IMR-90 (cell line): ENCODE data around the gene CSRNP3. TPM values are rescaled to one million over a fixed set of nuclear protein-coding genes. Genes with fewer than 3 reads are reported as not detected.

Source experiments
- ATAC-seq: fragments of 200-7000 bp; cut with Tn5 transposase; 2 replicates; pipeline ENCODE4 v1.9.1; 2020; ENCODE audit warnings: low read depth, mild to moderate bottlenecking, moderate library complexity
- BruUV-seq: library from RNA; stranded (reverse); fragments of 400-500 nt; replicated peaks from 2 replicates; lab custom pipeline; 2021; lab: Mats Ljungman, UMichigan
- CTCF ChIA-PET: fragments of 300-600 bp; formaldehyde crosslinking; extraction: SDS; loops from one replicate; lab custom pipeline; 2021; ENCODE audit warnings: antibody characterized with exemption; lab: Yijun Ruan, JAX
- POLR2A ChIA-PET: fragments of 300-600 bp; sonication (Branson Sonifier 250); formaldehyde crosslinking; loops from one replicate; lab custom pipeline; 2022; ENCODE audit warnings: antibody characterized with exemption; ENCODE audit not compliant: unreplicated experiment; lab: Charles Lee
- DNase-seq: peaks from one replicate; pipeline ENCODE4 v3.0.0; 2013
- H2AFZ ChIP-seq: replicated peaks from 2 replicates; pipeline ENCODE3; 2013; ENCODE audit warnings: low read length, mild to moderate bottlenecking; ENCODE audit not compliant: poor library complexity
- H2AK5ac ChIP-seq: 2 replicates; pipeline ENCODE4 v1.6.1; 2013; ENCODE audit warnings: low read depth, low read length, inconsistent platforms
- H2AK9ac ChIP-seq: replicated peaks from 2 replicates; pipeline ENCODE3; 2013; ENCODE audit warnings: mild to moderate bottlenecking, low read depth, low read length, moderate library complexity; ENCODE audit not compliant: poor library complexity
- H2BK120ac ChIP-seq: 2 replicates; pipeline ENCODE4 v1.6.1; 2013; ENCODE audit warnings: low read depth, low read length, inconsistent platforms
- H2BK15ac ChIP-seq: 3 replicates; pipeline ENCODE4 v1.6.1; 2013; ENCODE audit warnings: low read depth, low read length, inconsistent platforms
- H2BK20ac ChIP-seq: 2 replicates; pipeline ENCODE4 v1.6.1; 2013; ENCODE audit warnings: low read depth, mild to moderate bottlenecking, inconsistent platforms, low read length, moderate library complexity
- H2BK5ac ChIP-seq: 2 replicates; pipeline ENCODE4 v1.6.1; 2013; ENCODE audit warnings: mild to moderate bottlenecking, low read depth, low read length, inconsistent platforms; ENCODE audit not compliant: poor library complexity, severe bottlenecking
- H3K14ac ChIP-seq: replicated peaks from 2 replicates; pipeline ENCODE4 v1.6.1; 2013; ENCODE audit warnings: low read depth, low read length, inconsistent platforms
- H3K18ac ChIP-seq: 2 replicates; pipeline ENCODE4 v1.6.1; 2013; ENCODE audit warnings: low read depth, low read length, control low read depth
- H3K23ac ChIP-seq: 2 replicates; pipeline ENCODE4 v1.6.1; 2013; ENCODE audit warnings: low read depth, low read length, inconsistent platforms
- H3K27ac ChIP-seq: 2 replicates; pipeline ENCODE4 v1.5.1; 2013; ENCODE audit warnings: mild to moderate bottlenecking, control low read depth, low read length; ENCODE audit not compliant: insufficient read depth
- H3K27me3 ChIP-seq: 2 replicates; pipeline ENCODE4 v1.6.1; 2013; ENCODE audit warnings: low read length; ENCODE audit not compliant: control insufficient read depth, insufficient read depth
- H3K36me3 ChIP-seq: 2 replicates; pipeline ENCODE4 v1.6.1; 2013; ENCODE audit warnings: low read length, mixed read lengths; ENCODE audit not compliant: control insufficient read depth, insufficient read depth
- H3K4ac ChIP-seq: 2 replicates; pipeline ENCODE4 v1.6.1; 2013; ENCODE audit warnings: low read depth, low read length, inconsistent platforms
- H3K4me1 ChIP-seq: 2 replicates; pipeline ENCODE4 v1.6.1; 2013; ENCODE audit warnings: low read length, mixed read lengths; ENCODE audit not compliant: control insufficient read depth, insufficient read depth
- H3K4me2 ChIP-seq: 2 replicates; pipeline ENCODE4 v1.6.1; 2013; ENCODE audit warnings: low read depth, mild to moderate bottlenecking, control low read depth, low read length, moderate library complexity
- H3K4me3 ChIP-seq: 2 replicates; pipeline ENCODE4 v1.5.1; 2013; ENCODE audit warnings: low read depth, mild to moderate bottlenecking, control low read depth, low read length, moderate library complexity; ENCODE audit not compliant: insufficient read depth
- H3K56ac ChIP-seq: 2 replicates; pipeline ENCODE4 v1.6.1; 2013; ENCODE audit warnings: low read length, inconsistent platforms; ENCODE audit not compliant: insufficient read depth; ENCODE audit errors: extremely low read depth
- H3K79me1 ChIP-seq, 2 experiments: 2 replicates each; pipeline ENCODE4 v1.6.1; 2013; ENCODE audit warnings: low read length in 2 of 2, inconsistent platforms in 1 of 2, low read depth in 1 of 2
- H3K9ac ChIP-seq: 2 replicates; pipeline ENCODE4 v1.6.1; 2013; ENCODE audit warnings: low read depth, low read length, control low read depth
- H3K9me1 ChIP-seq: 2 replicates; pipeline ENCODE4 v1.6.1; 2013; ENCODE audit warnings: low read length, inconsistent platforms; ENCODE audit not compliant: insufficient read depth
- H3K9me3 ChIP-seq: 2 replicates; pipeline ENCODE4 v1.6.1; 2013; ENCODE audit warnings: low read length; ENCODE audit not compliant: control insufficient read depth, insufficient read depth
- H4K20me1 ChIP-seq: 2 replicates; pipeline ENCODE4 v1.6.1; 2013; ENCODE audit warnings: low read length, inconsistent platforms; ENCODE audit not compliant: insufficient read depth
- H4K5ac ChIP-seq: 2 replicates; pipeline ENCODE4 v1.6.1; 2013; ENCODE audit warnings: mild to moderate bottlenecking, low read depth, low read length, control low read depth
- H4K8ac ChIP-seq, 2 experiments: 2 replicates each; pipeline ENCODE4 v1.6.1; 2013; ENCODE audit warnings: low read depth in 2 of 2, low read length in 2 of 2, control low read depth in 1 of 2, inconsistent platforms in 1 of 2
- H4K91ac ChIP-seq: 2 replicates; pipeline ENCODE4 v1.6.1; 2013; ENCODE audit warnings: low read depth, low read length, inconsistent platforms; ENCODE audit not compliant: insufficient read depth
- BHLHE40 ChIP-seq: fragments of 150-350 bp; IDR thresholded peaks from 2 replicates; pipeline ENCODE4 v1.6.1; 2016; ENCODE audit warnings: mild to moderate bottlenecking, low read depth, low read length
- CEBPB ChIP-seq: IDR thresholded peaks from 2 replicates; pipeline ENCODE4 v1.6.1; 2012; ENCODE audit warnings: low read depth, low read length, improper control_type of control experiment
- CHD1 ChIP-seq: IDR thresholded peaks from 2 replicates; pipeline ENCODE4 v1.6.1; 2012; ENCODE audit warnings: low read depth, low read length, improper control_type of control experiment
- ELK1 ChIP-seq: fragments of 150-350 bp; IDR thresholded peaks from 2 replicates; pipeline ENCODE4 v1.6.1; 2016; ENCODE audit warnings: low read depth, mild to moderate bottlenecking, low read length, moderate library complexity, borderline replicate concordance
- FOS ChIP-seq: fragments of 150-350 bp; IDR thresholded peaks from 2 replicates; pipeline ENCODE4 v1.6.1; 2016; ENCODE audit warnings: low read depth, low read length
- MAFK ChIP-seq: IDR thresholded peaks from 2 replicates; pipeline ENCODE4 v1.6.1; 2012; ENCODE audit warnings: low read depth, low read length, improper control_type of control experiment
- MAZ ChIP-seq: IDR thresholded peaks from 2 replicates; pipeline ENCODE4 v1.6.1; 2012; ENCODE audit warnings: low read depth, mild to moderate bottlenecking, low read length, improper control_type of control experiment, moderate library complexity, borderline replicate concordance
- MXI1 ChIP-seq: IDR thresholded peaks from 2 replicates; pipeline ENCODE4 v1.6.1; 2012; ENCODE audit warnings: low read depth, mild to moderate bottlenecking, low read length, moderate library complexity, borderline replicate concordance
- NFE2L2 ChIP-seq: fragments of 150-350 bp; IDR thresholded peaks from 2 replicates; pipeline ENCODE4 v1.6.1; 2016; ENCODE audit warnings: low read depth, mild to moderate bottlenecking, low read length
- POLR2A ChIP-seq: IDR thresholded peaks from 2 replicates; pipeline ENCODE4 v1.6.1; 2012; ENCODE audit warnings: mild to moderate bottlenecking, low read depth, low read length
- RAD21 ChIP-seq: IDR thresholded peaks from 2 replicates; pipeline ENCODE4 v1.6.1; 2012; ENCODE audit warnings: low read length, improper control_type of control experiment
- RCOR1 ChIP-seq: IDR thresholded peaks from 2 replicates; pipeline ENCODE4 v1.6.1; 2012; ENCODE audit warnings: mild to moderate bottlenecking, low read length, improper control_type of control experiment; ENCODE audit not compliant: insufficient replicate concordance
- RFX5 ChIP-seq: IDR thresholded peaks from 2 replicates; pipeline ENCODE4 v1.8.0; 2012; ENCODE audit warnings: low read depth, mild to moderate bottlenecking, low read length, moderate library complexity
- SMC3 ChIP-seq: fragments of 150-350 bp; IDR thresholded peaks from 2 replicates; pipeline ENCODE4 v1.6.1; 2016; ENCODE audit warnings: low read depth, mild to moderate bottlenecking, antibody characterized with exemption, low read length, moderate library complexity
- dilution Hi-C: fragments of 300-500 bp; cut with HindIII; formaldehyde crosslinking; loops from one replicate; pipeline ENCODE4 v1.14.3; 2018; ENCODE audit warnings: low sequenced_read_pairs; ENCODE audit not compliant: unreplicated experiment
- in situ Hi-C: fragments of 300-500 bp; cut with MboI; formaldehyde crosslinking; loops from 3 replicates; pipeline ENCODE4 v1.14.3; 2019; ENCODE audit warnings: low sequenced_read_pairs, inconsistent platforms, mixed read lengths
- intact Hi-C: fragments of 100-400 bp; cut with micrococcal nuclease; formaldehyde crosslinking; loops from 2 replicates; pipeline ENCODE4 v1.10.0; 2022
- polyA plus RNA-seq, 3 experiments: library from polyadenylated mRNA; depleted of rRNA; stranded (reverse); fragments of >200 nt; gene quantifications; 2 replicates each; pipeline ENCODE4 v1.2.3, GENCODE V29; 2012; ENCODE audit warnings: low replicate concordance in 1 of 3
- total RNA-seq: library from RNA; depleted of rRNA; stranded (reverse); fragments of >200 nt; gene quantifications from 2 replicates; pipeline ENCODE4 v1.2.3, GENCODE V29; 2012
- TF ChIP-seq, protein P1 (sequence below): conservative IDR thresholded peaks from 2 replicates; pipeline ENCODE4 v1.5.1; 2012; ENCODE audit warnings: mild to moderate bottlenecking, low read depth, low read length, improper control_type of control experiment
- TF ChIP-seq, protein P2 (sequence below): fragments of 150-350 bp; IDR thresholded peaks from 2 replicates; pipeline ENCODE4 v1.6.1; 2017; ENCODE audit warnings: mild to moderate bottlenecking, antibody characterized with exemption, low read length, low read depth

CSRNP3 gene
- total and polyA plus RNA-seq, 2 of the 4 experiments (the other 2 are of a cell fraction) = 0.21 to 0.72 TPM

DNA sequence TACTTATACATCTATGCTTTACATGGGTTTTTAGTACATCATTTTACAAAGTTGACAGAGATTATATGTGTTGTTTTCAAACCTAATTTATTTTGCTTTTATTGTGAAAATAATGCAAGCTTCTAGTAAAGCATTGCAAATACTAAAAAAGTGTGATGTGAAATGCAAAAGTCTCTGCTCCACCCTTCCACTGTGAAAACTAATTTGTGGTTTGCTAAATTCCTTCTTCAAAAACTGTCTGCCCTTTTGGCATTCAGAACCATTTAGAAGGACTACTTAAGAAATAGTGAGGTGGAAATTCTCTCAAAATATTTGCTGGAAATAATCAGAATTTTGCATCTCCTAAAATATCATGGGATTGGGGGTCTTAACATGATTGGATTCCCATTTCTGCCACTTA lies 78.4 kb downstream of the CSRNP3 start:
- no peak overlapping the region for H3K23ac ChIP-seq
- H3K4me3 ChIP-seq = no peak overlapping the region
- no peak overlapping the region for H4K5ac ChIP-seq
- no peaks in the 10 kb centered on the region for H3K9me3 ChIP-seq
- H3K9me1 ChIP-seq = no peaks in the 10 kb centered on the region
- in situ Hi-C loops (no loop called here), intact Hi-C loops (no loop called here), dilution Hi-C loops (no loop called here)
- H3K9ac ChIP-seq = no peak overlapping the region
- H2AK9ac ChIP-seq = no peak overlapping the region
- no peaks in the 10 kb centered on the region for H3K79me1 ChIP-seq
- H2BK120ac ChIP-seq = no peak overlapping the region
- H2AFZ ChIP-seq = no peak overlapping the region
- ATAC-seq = no peak
- H3K4me2 ChIP-seq = no peak overlapping the region
- no peak overlapping the region for H4K91ac ChIP-seq
- H3K14ac ChIP-seq = no peak overlapping the region
- no peaks in the 10 kb centered on the region for H3K4me1 ChIP-seq
- H2BK15ac ChIP-seq = no peak overlapping the region
- H4K8ac ChIP-seq = no peak overlapping the region
- ChIA-PET CTCF (no interaction called here), POLR2A (no interaction called here)
- H3K18ac ChIP-seq = no peak overlapping the region
- H3K36me3 ChIP-seq = no peaks in the 10 kb centered on the region
- no peak overlapping the region for H2BK20ac ChIP-seq
- no peaks in the 10 kb centered on the region for H4K20me1 ChIP-seq
- H2AK5ac ChIP-seq = no peak overlapping the region
- TF ChIP-seq FOS = no peak
- TF ChIP-seq SMC3 = no peak
- TF ChIP-seq MAFK = no peak
- no peak for TF ChIP-seq RAD21
- TF ChIP-seq, protein P1, sequence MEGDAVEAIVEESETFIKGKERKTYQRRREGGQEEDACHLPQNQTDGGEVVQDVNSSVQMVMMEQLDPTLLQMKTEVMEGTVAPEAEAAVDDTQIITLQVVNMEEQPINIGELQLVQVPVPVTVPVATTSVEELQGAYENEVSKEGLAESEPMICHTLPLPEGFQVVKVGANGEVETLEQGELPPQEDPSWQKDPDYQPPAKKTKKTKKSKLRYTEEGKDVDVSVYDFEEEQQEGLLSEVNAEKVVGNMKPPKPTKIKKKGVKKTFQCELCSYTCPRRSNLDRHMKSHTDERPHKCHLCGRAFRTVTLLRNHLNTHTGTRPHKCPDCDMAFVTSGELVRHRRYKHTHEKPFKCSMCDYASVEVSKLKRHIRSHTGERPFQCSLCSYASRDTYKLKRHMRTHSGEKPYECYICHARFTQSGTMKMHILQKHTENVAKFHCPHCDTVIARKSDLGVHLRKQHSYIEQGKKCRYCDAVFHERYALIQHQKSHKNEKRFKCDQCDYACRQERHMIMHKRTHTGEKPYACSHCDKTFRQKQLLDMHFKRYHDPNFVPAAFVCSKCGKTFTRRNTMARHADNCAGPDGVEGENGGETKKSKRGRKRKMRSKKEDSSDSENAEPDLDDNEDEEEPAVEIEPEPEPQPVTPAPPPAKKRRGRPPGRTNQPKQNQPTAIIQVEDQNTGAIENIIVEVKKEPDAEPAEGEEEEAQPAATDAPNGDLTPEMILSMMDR = no peak
- TF ChIP-seq, protein P2, sequence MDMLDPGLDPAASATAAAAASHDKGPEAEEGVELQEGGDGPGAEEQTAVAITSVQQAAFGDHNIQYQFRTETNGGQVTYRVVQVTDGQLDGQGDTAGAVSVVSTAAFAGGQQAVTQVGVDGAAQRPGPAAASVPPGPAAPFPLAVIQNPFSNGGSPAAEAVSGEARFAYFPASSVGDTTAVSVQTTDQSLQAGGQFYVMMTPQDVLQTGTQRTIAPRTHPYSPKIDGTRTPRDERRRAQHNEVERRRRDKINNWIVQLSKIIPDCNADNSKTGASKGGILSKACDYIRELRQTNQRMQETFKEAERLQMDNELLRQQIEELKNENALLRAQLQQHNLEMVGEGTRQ = no peak
- no peak for TF ChIP-seq CHD1
- TF ChIP-seq CEBPB = no peak
- no peak for TF ChIP-seq MAZ
- TF ChIP-seq POLR2A = no peak
- no peak for TF ChIP-seq ELK1
- no peak for TF ChIP-seq BHLHE40
- TF ChIP-seq RFX5 = no peak
- TF ChIP-seq MXI1 = no peak
- no peak for TF ChIP-seq RCOR1
- TF ChIP-seq NFE2L2 = no peak
- no peak overlapping the region for H2BK5ac ChIP-seq
- no peak overlapping the region for H3K56ac ChIP-seq
- BruUV-seq = no TSS peak
- H3K27me3 ChIP-seq = no peaks in the 10 kb centered on the region
- no peak overlapping the region for H3K27ac ChIP-seq
- DNase-seq = no peak
- H3K4ac ChIP-seq = no peak overlapping the region
